Breast epithelium (tissue), 3 donors: ENCODE results near the gene ANKS1B.

Experiments used
- CTCF ChIP-seq, 3 donors: fragments of 450-650 bp; IDR thresholded peaks; one replicate each; pipeline ENCODE4 v1.5.1; 2016 to 2017; ENCODE audit warnings: antibody characterized with exemption in 3 of 3, mild to moderate bottlenecking in 3 of 3, moderate library complexity in 3 of 3
- POLR2A ChIP-seq: fragments of 450-650 bp; IDR thresholded peaks from one replicate; pipeline ENCODE4 v1.6.1; 2016; ENCODE audit warnings: antibody characterized with exemption, mild to moderate bottlenecking, moderate library complexity
- POLR2AphosphoS5 ChIP-seq, 3 donors: sonication (generic); formaldehyde crosslinking; IDR thresholded peaks; one replicate each; pipeline ENCODE4 v1.6.1; 2017; ENCODE audit warnings: antibody characterized with exemption in 3 of 3

- TF ChIP-seq CTCF (IDR thresholded peaks at IDR 0.05) (no peak), POLR2AphosphoS5 (IDR thresholded peaks at IDR 0.05) (no peak), POLR2A (no peak)
These were observed 280.7 kb downstream of the ANKS1B start for GRCh38 chr12:99704036-99704435.
